Non-pigmented ciliary epithelial cell (primary cell): ENCODE measurements around the gene GYG2.
A peak's percentile ranks its signal among the peaks of the same experiment; 100 is the strongest.

Experiments used
- DNase-seq: peaks from one replicate; pipeline ENCODE4 v3.0.0-alpha.2; 2010; ENCODE audit warnings: low read depth

Gene GYG2

DNA sequence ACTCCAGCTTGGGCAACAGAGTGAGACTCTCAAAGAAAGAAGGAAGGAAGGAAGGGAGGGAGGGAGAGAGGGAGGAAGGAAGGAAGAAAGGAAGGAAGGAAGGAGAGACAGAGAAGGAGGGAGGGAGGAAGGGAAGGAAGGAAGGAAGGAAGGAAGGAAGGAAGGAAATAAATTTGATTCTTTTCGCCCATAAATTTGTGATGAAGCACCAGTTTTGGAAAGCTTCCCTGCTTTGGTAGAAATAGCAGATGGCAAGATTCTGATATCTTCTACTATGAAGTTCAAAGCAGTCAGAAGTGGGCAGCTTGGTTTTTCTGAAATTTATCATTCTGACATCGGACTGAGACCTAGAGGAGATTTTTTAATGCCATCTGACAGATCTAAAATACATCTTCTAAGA is 11.7 kb upstream of the GYG2 start:
- DNase-seq, result no peak

DNA sequence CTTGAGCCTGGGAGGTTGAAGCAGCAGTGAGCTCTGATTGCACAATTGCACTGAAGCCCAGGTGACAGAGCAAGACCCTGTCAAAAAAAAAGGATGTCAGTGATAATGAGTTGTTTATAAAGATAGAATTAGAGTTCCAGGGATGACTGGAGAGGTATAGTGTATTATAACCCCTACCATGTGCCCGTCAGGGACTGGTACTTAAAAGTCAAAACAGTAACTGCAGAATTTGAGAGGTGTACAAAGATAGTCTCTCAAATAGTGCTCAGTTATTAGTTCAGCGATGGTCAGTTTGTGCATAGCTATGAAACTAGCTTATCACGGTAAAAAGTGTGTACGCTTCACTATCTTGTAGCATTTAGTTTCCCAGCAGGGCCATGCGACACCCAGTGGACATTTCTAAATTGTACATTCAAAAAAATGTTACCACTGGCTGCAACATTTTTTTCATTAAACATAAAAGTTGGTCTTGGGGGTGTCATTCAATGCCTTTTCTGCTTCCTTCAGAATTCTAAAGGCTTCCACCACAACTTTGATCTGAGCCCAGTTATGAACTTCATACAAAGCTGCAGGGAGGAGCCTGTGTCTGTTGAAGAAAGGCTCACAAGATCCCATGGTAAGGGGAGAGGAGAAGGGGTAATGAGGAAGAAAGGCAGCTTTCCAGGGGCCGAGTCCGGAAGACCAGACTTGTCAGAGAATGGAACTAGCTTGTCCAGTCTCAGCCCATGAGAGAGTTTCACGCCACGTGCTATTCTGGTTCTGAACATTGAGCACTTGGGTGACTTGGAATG is 9.2 kb upstream of the GYG2 start:
- no peak for DNase-seq

- DNase-seq, result no peak
These were observed 8.5 kb upstream of the GYG2 start for GRCh38 chrX:2820136-2820771.

DNA sequence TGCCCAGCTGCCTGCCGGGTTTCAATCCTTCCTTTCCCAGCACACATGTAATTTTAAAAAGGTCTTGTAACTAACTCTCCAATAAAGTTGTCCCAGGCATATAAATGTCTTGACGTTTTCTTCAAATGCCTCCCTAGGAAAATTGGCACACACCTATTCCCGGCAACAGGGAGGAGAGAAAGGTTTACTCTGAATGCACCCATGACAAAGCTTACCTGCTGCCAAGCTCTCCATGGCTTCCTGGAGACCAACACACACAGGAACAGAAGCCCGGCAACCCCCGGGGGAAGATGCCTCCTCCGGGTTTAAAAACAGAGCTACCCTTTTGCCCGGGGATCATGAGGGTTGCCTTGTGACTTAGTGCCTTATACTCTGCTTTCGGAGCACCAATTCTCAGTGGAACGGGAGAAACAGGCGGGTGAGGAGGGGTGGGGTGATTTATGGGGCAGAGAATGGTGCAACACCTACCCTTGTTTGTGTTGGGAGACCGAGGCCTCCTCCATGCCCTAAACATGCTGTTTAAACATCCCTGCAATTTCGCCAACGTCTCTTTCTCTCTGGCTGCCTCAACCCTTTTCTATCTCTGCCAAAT is 4.8 kb upstream of the GYG2 start:
- no peak for DNase-seq

DNA sequence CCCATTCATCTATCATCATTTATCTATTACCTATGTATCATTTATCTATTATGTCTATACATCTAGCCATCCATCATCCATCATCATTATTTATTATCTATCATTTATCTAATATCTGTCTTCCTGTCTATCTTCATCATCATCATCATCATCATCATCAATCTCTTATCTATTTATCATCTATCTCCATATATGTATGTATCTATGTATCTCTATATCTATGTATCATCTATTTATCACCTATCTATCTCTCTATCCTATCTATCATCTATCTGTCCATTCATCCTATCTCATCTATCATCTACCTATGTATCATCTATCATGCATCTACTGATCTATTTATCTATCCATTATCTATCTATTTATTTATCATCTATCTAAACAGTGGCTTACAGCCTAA is 3.8 kb upstream of the GYG2 start:
- DNase-seq, result no peak

- no peak for DNase-seq
These were observed 255 bp downstream of the GYG2 start for GRCh38 chrX:2828959-2829411.

GRCh38 chrX:2829469-2830246 is 928 bp downstream of the GYG2 start:
- no peak for DNase-seq

GRCh38 chrX:2831471-2832228 is 2.9 kb downstream of the GYG2 start:
- DNase-seq, result no peak

DNA sequence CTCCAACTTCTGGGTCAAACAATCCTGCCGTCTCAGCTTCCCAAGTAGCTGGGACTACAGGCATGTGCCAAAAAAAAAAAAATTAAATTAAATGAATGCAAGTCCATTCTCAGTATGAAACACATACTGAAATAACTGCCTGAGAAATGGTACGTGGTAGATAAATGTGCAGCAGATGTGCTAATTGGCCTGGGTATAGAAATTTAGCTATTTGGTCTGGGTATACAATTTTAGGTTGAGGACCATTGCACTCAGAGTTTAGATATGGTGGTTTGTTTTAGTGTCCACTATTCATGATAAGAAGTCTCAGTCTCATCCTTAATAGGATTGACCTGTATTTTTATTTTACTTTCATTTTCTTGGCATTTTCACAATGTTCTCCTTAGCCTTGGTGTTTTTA is 9.2 kb downstream of the GYG2 start:
- no peak for DNase-seq

DNA sequence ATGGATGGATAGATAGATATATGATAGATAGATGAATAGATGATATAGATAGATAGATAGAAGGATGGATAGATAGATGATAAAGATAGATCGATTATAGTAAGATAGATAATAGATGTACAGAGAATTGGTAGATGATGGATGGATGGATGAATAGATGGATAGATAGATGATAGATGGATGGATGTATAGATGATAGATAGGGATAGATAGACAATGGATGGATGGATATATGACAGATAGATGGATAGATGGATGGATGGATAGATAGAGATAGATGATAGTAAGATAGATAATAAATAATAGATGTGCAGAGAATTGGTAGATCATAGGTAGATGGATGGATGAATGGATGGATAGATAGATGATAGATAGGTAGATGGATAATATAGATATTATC is 12.2 kb downstream of the GYG2 start:
- DNase-seq, result no peak

GRCh38 chrX:2841537-2841936 is 12.8 kb downstream of the GYG2 start:
- DNase-seq, result no peak

DNA sequence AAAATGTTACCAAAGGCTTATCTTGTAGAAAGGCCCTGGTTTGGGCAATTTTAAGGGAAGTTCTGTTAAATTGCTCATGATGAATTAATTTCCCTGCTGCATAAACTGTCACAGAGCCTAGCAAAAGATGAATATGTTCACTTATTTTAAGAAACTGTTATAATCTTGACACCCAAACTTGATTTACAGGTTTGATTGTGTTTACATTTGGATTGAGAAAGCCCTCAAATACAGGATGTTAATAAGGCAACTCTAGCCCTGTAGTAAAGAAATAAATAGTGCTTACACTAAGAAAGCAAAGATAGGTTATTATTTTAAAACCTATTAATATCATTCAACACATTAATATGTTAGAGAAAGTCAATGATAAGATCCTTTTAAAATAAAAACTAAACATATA is 18.3 kb downstream of the GYG2 start:
- no peak for DNase-seq

DNA sequence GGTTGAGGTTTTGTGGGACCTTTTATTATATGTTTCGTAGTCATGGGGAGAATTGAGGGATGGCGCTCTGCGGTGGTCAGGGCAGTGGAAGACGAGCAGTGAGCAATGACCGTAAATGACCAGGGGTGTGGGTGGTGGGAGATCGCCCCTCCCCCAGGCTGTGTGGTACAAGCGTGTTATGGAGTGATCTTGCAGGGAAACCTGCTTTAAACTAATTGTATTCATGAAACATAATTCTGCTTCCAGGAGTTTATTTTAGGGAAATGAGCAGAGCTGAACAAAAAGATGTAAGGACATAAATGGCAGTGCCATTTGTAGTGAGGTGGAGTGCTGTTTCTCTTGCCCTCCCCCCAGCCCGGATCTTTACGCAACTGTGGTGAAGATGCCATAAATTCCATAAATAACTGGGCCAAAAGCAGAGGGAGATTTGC is 20.2 kb downstream of the GYG2 start:
- peak; percentile 38 for DNase-seq

- no peak for DNase-seq
These were observed 26.2 kb downstream of the GYG2 start for GRCh38 chrX:2854918-2855317.

DNA sequence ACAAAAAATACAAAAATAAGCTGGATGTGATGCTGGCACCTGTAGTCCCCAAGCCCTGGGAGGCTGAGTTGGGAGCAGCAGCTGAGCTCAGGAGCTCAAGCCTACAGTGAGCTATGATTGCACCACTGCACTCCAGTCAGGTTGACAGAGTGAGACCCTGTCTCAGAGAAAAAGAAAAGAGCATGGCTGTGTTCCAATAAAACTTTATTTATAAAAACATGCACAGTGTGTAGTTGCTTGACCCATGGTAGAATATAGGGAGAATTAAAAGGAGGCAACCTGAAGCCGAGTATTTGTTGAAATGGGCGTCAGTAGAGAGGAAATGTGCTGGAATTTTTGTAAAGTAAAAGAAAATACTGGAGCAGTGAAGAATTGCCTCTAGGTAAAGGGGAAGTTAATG is 27.0 kb downstream of the GYG2 start:
- no peak for DNase-seq

DNA sequence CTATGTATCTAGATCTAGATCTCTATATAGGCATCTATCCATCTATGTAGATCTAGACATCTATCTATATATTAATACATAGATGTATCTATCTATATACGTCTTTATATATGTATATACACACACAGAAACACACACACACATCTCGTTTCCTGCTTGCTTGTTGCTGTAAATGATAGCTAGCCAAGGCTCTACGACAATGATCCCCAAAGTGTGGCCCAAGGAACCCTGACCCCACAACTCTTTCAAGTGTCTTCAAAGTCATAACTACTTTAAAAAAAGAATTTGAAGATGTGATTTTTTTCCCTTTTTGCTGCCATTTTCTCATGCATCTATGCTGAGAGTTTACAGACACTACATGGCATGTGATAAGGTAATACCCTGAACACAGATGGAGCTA is 28.8 kb downstream of the GYG2 start:
- DNase-seq, result no peak

DNA sequence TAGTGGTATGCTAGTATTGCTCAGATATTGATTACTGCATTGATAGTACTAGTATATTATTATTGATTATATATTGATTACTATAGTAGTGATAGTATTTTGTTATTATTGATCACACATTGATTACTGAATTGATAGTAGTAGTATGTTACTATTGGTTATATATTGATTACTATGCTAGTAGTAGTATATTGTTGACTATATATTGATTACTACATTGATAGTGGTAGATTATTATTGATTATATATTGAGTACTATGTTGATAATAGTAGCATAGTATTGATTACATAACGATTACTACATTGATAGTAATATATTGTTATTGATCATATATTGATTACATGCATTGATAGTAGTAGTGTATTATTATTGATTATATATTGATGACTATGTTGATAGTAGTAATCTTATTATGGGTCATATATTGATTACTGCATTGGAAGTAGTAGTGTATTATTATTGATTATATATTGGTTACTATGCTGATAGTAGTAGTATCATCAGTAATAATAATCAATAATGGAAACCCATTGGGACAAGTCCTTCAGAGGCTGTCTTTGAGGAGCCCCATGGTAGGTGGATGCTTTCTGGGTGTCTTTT is 30.6 kb downstream of the GYG2 start:
- DNase-seq, result no peak

DNA sequence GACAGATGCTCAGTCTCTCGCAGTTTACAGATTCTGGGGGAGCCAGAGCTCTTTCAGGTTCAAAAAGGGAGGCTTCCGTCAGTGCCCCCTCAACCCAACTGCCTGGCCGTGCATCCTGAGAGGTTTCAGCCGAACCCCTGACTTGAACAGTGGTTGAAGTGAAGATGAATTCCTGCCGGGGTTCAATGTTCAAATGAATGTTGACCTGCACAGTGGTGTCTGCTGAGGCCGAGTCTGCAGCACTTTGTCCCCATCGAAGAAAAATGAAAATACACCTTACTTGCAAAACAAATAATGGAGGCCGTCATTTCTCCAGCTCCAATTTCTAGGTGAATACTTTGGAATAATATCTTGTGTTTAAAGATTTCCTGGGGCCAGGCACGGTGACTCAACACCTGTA is 33.7 kb downstream of the GYG2 start:
- DNase-seq, result no peak

GRCh38 chrX:2863646-2864045 is 34.9 kb downstream of the GYG2 start:
- DNase-seq, result no peak

DNA sequence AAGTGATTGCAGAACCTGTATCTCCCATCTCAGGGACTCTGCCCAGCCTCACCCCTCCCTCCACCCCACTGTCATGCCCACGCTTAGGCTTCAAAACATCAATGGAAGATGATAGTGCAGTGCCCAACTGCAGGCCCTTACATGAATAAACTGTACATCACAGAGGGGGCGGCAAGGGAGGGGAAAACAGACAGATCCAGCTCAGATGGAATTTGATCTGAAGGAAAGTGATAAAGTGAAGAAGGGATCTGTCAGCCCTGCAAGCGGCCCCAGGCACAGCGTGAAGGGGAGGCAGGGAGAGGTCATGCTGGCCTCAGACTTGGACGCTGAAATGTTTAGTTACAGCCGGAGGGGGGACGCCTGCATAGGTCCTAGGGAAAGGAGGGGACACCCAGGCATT is 38.5 kb downstream of the GYG2 start:
- no peak for DNase-seq

DNA sequence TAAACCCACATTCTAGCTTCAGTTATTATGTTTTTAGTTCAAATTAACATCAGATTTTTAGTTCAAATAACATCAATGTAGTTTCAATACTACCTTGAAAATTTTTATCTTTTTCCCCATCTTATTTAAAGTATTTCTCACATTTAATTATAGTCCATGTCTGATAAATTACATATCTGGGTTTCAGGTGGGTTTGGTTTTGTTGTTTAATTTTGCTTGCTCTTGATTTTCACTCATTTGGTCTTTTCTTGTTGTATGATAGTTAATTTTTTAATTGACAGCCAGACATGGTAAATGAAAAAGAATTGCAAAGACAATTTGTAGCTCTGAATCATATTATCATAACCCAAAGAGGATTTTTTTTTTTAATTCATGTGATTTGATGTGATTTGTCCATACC is 41.9 kb downstream of the GYG2 start:
- no peak for DNase-seq

DNA sequence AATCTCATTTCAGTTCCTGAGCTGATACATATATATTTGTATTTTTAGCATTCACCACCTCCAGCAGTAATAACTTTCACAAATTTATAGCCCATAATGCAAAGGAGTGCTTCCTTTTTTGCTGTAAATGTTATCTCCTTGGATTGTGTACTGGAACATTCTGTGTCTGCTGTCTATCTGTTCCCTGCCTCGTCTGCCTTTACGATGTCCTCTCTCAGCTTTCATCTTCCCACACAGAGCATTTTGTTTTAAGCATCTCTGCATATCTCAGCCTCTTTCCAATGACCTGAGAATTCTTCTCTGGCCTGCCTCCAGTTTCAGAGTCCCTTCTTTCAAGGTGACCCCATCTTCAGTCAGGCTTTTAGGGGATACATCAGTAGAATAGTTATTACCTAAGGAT is 43.1 kb downstream of the GYG2 start:
- no peak for DNase-seq
